Activated CD4-positive, alpha-beta T cell treated with anti-CD3 and anti-CD28 coated beads for 48 hours (primary cell): ENCODE measurements around the gene PCDHGB6.
"Not testable (repeated sequence)": the region's sequence is repeated elsewhere in the genome, so short reads cannot be mapped to it uniquely, and the experiment has no call there.

Experiments
- DNase-seq: peaks from one replicate; pipeline ENCODE4 v3.0.0-alpha.2; 2020

PCDHGB6 gene

GRCh38 chr5:141419074-141419880 is 11.5 kb downstream of the PCDHGB6 start:
- no peak for DNase-seq

GRCh38 chr5:141420855-141421488 is 13.2 kb downstream of the PCDHGB6 start, which contains the start of gene PCDHGA11:
PCDHGA11 (plus strand) TSS chr5:141421051; CDS start chr5:141421228, 177 bp downstream.
- peak; percentile 75 for DNase-seq

GRCh38 chr5:141421489-141421855 is 13.7 kb downstream of the PCDHGB6 start:
- DNase-seq = no peak

GRCh38 chr5:141422742-141423291 is 15.0 kb downstream of the PCDHGB6 start:
- no peak for DNase-seq

- no peak for DNase-seq
These were observed 20.1 kb downstream of the PCDHGB6 start for GRCh38 chr5:141427783-141428426.

- peak; percentile 61 for DNase-seq
These were observed 22.7 kb downstream of the PCDHGB6 start, which contains the start of gene PCDHGA12 for GRCh38 chr5:141430332-141431113. PCDHGA12 (plus strand) TSS chr5:141430507; CDS start chr5:141430760, 253 bp downstream.

- DNase-seq = no peak
These were observed 23.5 kb downstream of the PCDHGB6 start for GRCh38 chr5:141431286-141431685.

- not testable (repeated sequence) for DNase-seq
These were observed 24.5 kb downstream of the PCDHGB6 start for GRCh38 chr5:141432308-141432707.

GRCh38 chr5:141432726-141433125 is 24.9 kb downstream of the PCDHGB6 start:
- not testable (repeated sequence) for DNase-seq

GRCh38 chr5:141434006-141434405 is 26.2 kb downstream of the PCDHGB6 start:
- DNase-seq = no peak

- no peak for DNase-seq
These were observed 29.4 kb downstream of the PCDHGB6 start for GRCh38 chr5:141437221-141437620.

- no peak for DNase-seq
These were observed 31.8 kb downstream of the PCDHGB6 start for GRCh38 chr5:141439411-141440141.

GRCh38 chr5:141440341-141440740 is 32.5 kb downstream of the PCDHGB6 start:
- DNase-seq = no peak

GRCh38 chr5:141441571-141442170 is 33.9 kb downstream of the PCDHGB6 start:
- DNase-seq = no peak
